Gastroesophageal sphincter (tissue), 3 donors: ENCODE data around the gene C17orf114.

ENCODE experiments used
- CTCF ChIP-seq, 4 experiments: fragments of 200-600 bp in 2 of 4; fragments of 450-650 bp in 2 of 4; sonication (generic) in 1 of 4; IDR thresholded peaks; one replicate each; pipeline ENCODE4 v1.5.1; 2017 to 2019; ENCODE audit warnings: antibody characterized with exemption in 4 of 4, mild to moderate bottlenecking in 2 of 4, moderate library complexity in 2 of 4
- POLR2A ChIP-seq, 2 donors: fragments of 450-650 bp; IDR thresholded peaks; one replicate each; pipeline ENCODE4 v1.6.1; 2017; ENCODE audit warnings: antibody characterized with exemption in 2 of 2, mild to moderate bottlenecking in 2 of 2, moderate library complexity in 1 of 2
- POLR2AphosphoS5 ChIP-seq: sonication (generic); formaldehyde crosslinking; IDR thresholded peaks from one replicate; pipeline ENCODE4 v1.6.1; 2017; ENCODE audit warnings: antibody characterized with exemption

DNA sequence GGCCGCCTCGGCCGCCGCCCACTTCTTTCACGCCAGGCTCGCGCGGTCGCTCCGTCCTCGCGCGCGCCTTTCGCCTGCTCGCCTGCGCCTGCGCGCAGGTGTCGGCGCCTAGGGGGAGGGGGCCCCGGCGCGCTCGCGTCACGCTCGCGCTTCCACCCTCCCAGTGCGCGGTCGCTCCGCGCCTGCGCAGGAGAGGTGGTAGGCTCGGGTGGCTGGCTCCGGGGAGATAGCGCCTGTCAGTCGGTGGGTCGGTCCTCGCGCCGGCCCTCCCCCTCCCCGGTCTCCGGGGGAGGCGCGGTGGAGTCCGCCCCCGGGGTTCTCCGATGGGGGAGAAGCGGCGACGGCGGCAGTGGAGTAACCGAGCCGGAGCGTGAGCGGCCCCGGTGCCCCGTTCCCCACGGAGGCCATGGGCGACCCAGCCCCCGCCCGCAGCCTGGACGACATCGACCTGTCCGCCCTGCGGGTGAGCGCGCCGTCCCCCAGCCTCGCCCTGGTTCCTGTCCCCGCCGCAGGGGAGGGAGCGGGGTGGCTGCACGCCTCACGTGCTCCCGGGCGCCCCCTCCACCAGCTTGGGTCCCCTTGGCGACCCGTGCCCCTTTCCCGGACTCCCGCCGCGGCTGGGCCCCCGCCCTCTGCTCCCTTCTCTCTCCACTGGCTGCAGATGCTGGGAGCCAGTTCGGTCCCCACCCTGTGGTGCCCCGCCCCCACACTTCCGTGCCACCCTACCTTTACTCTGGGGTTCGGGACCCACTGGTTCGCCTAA, 31.2 kb upstream of the C17orf114 start, which contains the start of gene MINK1:
- TF ChIP-seq CTCF (IDR thresholded peaks at IDR 0.05) (peak in 2 of 4 experiments; percentile 9 to 14), POLR2AphosphoS5 (peak; percentile 70), POLR2A (IDR thresholded peaks at IDR 0.05) (peak; percentile 76 to 79)
